Adrenal gland (tissue), 12 donors: ENCODE results near the gene DLG2. TPM values are rescaled to one million over a fixed set of nuclear protein-coding genes. Genes with fewer than 3 reads are reported as not detected.
"Not testable (repeated sequence)": the region's sequence is repeated elsewhere in the genome, so short reads cannot be mapped to it uniquely, and the experiment has no call there.

ENCODE experiments used
- DNase-seq, 7 donors: peaks; one replicate each; pipeline ENCODE4 v3.0.0-alpha.2; 2019 to 2020
- H3K27ac ChIP-seq, 5 donors: fragments of 200-600 bp; sonication (generic) in 4 of 5; 1 replicate in 3 of 5; 2 replicates in 2 of 5; pipeline versions ENCODE4 v1.5.1 to v1.8.0; 2016 to 2020; ENCODE audit warnings: mild to moderate bottlenecking in 1 of 5
- H3K27me3 ChIP-seq: fragments of 200-600 bp; 2 replicates; pipeline ENCODE4 v1.8.0; 2021
- H3K36me3 ChIP-seq, 2 donors: fragments of 200-600 bp; replicated peaks in 1 of 2; 1 replicate in 1 of 2; 2 replicates in 1 of 2; pipeline versions ENCODE4 v1.5.1 to v1.8.0; 2018 to 2022
- H3K4me1 ChIP-seq, 2 donors: fragments of 200-600 bp; replicated peaks in 1 of 2; 1 replicate in 1 of 2; 2 replicates in 1 of 2; pipeline versions ENCODE4 v1.5.1 to v1.8.0; 2018 to 2021
- H3K4me3 ChIP-seq, 4 donors: fragments of 200-600 bp; sonication (generic) in 3 of 4; one replicate each; pipeline ENCODE4 v1.5.1; 2016 to 2018
- H3K9me3 ChIP-seq, 3 donors: fragments of 200-600 bp; sonication (generic) in 1 of 3; replicated peaks in 1 of 3; 1 replicate in 2 of 3; 2 replicates in 1 of 3; pipeline versions ENCODE4 v1.5.1 to v1.8.0; 2016 to 2021
- CTCF ChIP-seq, 6 experiments: fragments of 450-650 bp in 4 of 6; fragments of 200-600 bp in 2 of 6; sonication (generic) in 1 of 6; IDR thresholded peaks; 1 replicate in 5 of 6; 2 replicates in 1 of 6; pipeline versions ENCODE4 v1.5.1 to v1.8.0; 2016 to 2021; ENCODE audit warnings: antibody characterized with exemption in 6 of 6, mild to moderate bottlenecking in 2 of 6, moderate library complexity in 1 of 6
- POLR2A ChIP-seq, 2 donors: fragments of 450-650 bp; IDR thresholded peaks; one replicate each; pipeline ENCODE4 v1.6.1; 2017; ENCODE audit warnings: antibody characterized with exemption in 2 of 2, mild to moderate bottlenecking in 2 of 2, moderate library complexity in 1 of 2
- WGBS, 4 donors: extraction: QIAGEN DNeasy Blood & Tissue Kit in 2 of 4; methylation state at CpG; one replicate each; pipeline versions ENCODE4 v1.1.5 to v1.1.7; 2013 to 2017; 5-methylcytosine and 5-hydroxymethylcytosine counted together
- intact Hi-C, 2 donors: fragments of 100-400 bp; cut with DNase I; formaldehyde crosslinking; loops; one replicate each; pipeline versions ENCODE4 v1.14.1 to v1.15.0; 2022 to 2023
- polyA plus RNA-seq, 3 donors: library from polyadenylated mRNA; stranded (reverse); fragments of 200-250 nt in 2 of 3; fragments of 350-450 nt in 1 of 3; fragmentation: Illumina TruSeq in 1 of 3; extraction: RNeasy Lipid Tissue Mini Kit (QIAGEN cat#74804) in 1 of 3; gene quantifications; one replicate each; pipeline ENCODE4 v1.2.3, GENCODE V29; 2013 to 2014
- total RNA-seq, 9 donors: library from RNA; depleted of rRNA in 4 of 9; stranded (reverse); fragments of >200 nt in 4 of 9; fragments of 120-200 nt in 1 of 9; fragmentation: NEBNext Ultra II Directional in 1 of 9; extraction: Animal tissue kit (Norgen Biotek cat#: 25700) in 1 of 9; gene quantifications; one replicate each; pipeline versions ENCODE4 v1.1.0 to v1.2.4, GENCODE V29; 2013 to 2023
- donor health status: healthy with polysubstance abuse.
- donor health status: Bipolar disorder and iron deficiency.
- donor health status: DM: yes; HTN: yes; CAD: no.
- donor health status: DM: no; HTN: no; CAD: no.
- donor health status: DM: no; HTN: no; CAD: no.
- donor health status: DM: yes; HTN: yes; CAD: no.

Gene DLG2
- total and polyA plus RNA-seq, 12 donors: 8.3 to 101 (median 37.5) TPM

- DNase-seq: no peak
- H3K36me3 ChIP-seq: peaks cover 0 to 35% of the 10 kb centered on the region in 2 donors
- TF ChIP-seq POLR2A (IDR thresholded peaks at IDR 0.05) (no peak), CTCF (IDR thresholded peaks at IDR 0.05) (no peak)
Measured at GRCh38 chr11:85658180-85658579, 31.0 kb upstream of the DLG2 start.

GRCh38 chr11:85656777-85657176 is 29.6 kb upstream of the DLG2 start:
- no peak for DNase-seq
- WGBS, 4 donors: 84 to 90% (median 88%) methylated on average over 1 of the region's 1 CpG
- Histone ChIP-seq H3K27me3 (no peaks in the 10 kb centered on the region), H3K9me3 (no peaks in the 10 kb centered on the region), H3K36me3 (peaks cover 0 to 35% of the 10 kb centered on the region in 2 donors), H3K27ac (no peak overlapping the region), H3K4me1 (peaks cover 16 to 63% of the 10 kb centered on the region in 2 donors), H3K4me3 (no peak overlapping the region)
- TF ChIP-seq POLR2A (IDR thresholded peaks at IDR 0.05) (no peak), CTCF (IDR thresholded peaks at IDR 0.05) (no peak)
- intact Hi-C loops: no loop called here

More at GRCh38 chr11:85658180-85658579, 31.0 kb upstream of the DLG2 start:
- Histone ChIP-seq H3K4me3 (no peak overlapping the region), H3K27ac (no peak overlapping the region), H3K27me3 (no peaks in the 10 kb centered on the region), H3K9me3 (no peaks in the 10 kb centered on the region), H3K4me1 (peaks cover 28 to 75% of the 10 kb centered on the region in 2 donors)
- 35 to 42% (median 39%) methylated on average over 1 of the region's 1 CpG for WGBS, 4 donors
- intact Hi-C loops: no loop called here

GRCh38 chr11:85654343-85654742 is 27.2 kb upstream of the DLG2 start:
- 89 to 95% (median 92%) methylated on average over 3 to 4 of the region's 4 CpGs for WGBS, 4 donors
- H3K27ac ChIP-seq, intact Hi-C loops, H3K27me3 ChIP-seq, DNase-seq, H3K9me3 ChIP-seq, H3K4me3 ChIP-seq: not testable (repeated sequence)
- H3K36me3 ChIP-seq: peaks cover 0 to 26% of the 10 kb centered on the region in 2 donors
- peaks cover 2 to 44% of the 10 kb centered on the region in 2 donors for H3K4me1 ChIP-seq

- Histone ChIP-seq H3K27ac (no peak overlapping the region), H3K36me3 (peaks cover 0 to 21% of the 10 kb centered on the region in 2 donors), H3K9me3 (no peaks in the 10 kb centered on the region), H3K4me1 (peaks cover 0 to 41% of the 10 kb centered on the region in 2 donors), H3K27me3 (no peaks in the 10 kb centered on the region), H3K4me3 (no peak overlapping the region)
- TF ChIP-seq CTCF (IDR thresholded peaks at IDR 0.05): no peak
- TF ChIP-seq POLR2A (IDR thresholded peaks at IDR 0.05): no peak
- intact Hi-C loops: no loop called here
- DNase-seq: no peak
- WGBS, 4 donors: 61 to 69% (median 62%) methylated on average over 3 of the region's 3 CpGs
Measured at GRCh38 chr11:85652786-85653447, 25.8 kb upstream of the DLG2 start.

- intact Hi-C loops: no loop called here
- no peak overlapping the region for H3K4me3 ChIP-seq
- no peaks in the 10 kb centered on the region for H3K9me3 ChIP-seq
- 80 to 91% (median 83%) methylated on average over 1 of the region's 1 CpG for whole genome bisulfite sequencing, 4 donors
- H3K27me3 ChIP-seq: no peaks in the 10 kb centered on the region
- TF ChIP-seq POLR2A (IDR thresholded peaks at IDR 0.05) (no peak), CTCF (IDR thresholded peaks at IDR 0.05) (no peak)
- peaks cover 0 to 37% of the 10 kb centered on the region in 2 donors for H3K4me1 ChIP-seq
- peaks cover 0 to 10% of the 10 kb centered on the region in 2 donors for H3K36me3 ChIP-seq
- DNase-seq: no peak
- no peak overlapping the region for H3K27ac ChIP-seq
Measured at GRCh38 chr11:85651118-85651517, 24.0 kb upstream of the DLG2 start.
